ENCODE results near the gene MAP4K5.

The MAP4K5 gene

GRCh38 chr14:50477760-50478159 lies 54.6 kb downstream of the MAP4K5 start:
- Mint-ChIP-seq H3K27ac (no peak overlapping the region), H3K36me3 (ENCODE audit: low read depth) (peaks cover 61% of the 10 kb centered on the region), H3K4me1 (ENCODE audit: low read depth) (no peaks in the 10 kb centered on the region), H3K4me3 (no peak overlapping the region), H3K9me3 (peaks cover 34% of the 10 kb centered on the region), H3K27me3 (no peaks in the 10 kb centered on the region)
- intact Hi-C loops (cut with micrococcal nuclease), result no loop called here

- Mint-ChIP-seq H3K4me1 (ENCODE audit: low read depth) (no peaks in the 10 kb centered on the region), H3K27ac (no peak overlapping the region), H3K9me3 (peaks cover 48% of the 10 kb centered on the region), H3K4me3 (no peak overlapping the region), H3K27me3 (no peaks in the 10 kb centered on the region), H3K36me3 (ENCODE audit: low read depth) (peaks cover 72% of the 10 kb centered on the region)
- intact Hi-C loops (cut with micrococcal nuclease), result no loop called here
These were observed 56.2 kb downstream of the MAP4K5 start for GRCh38 chr14:50476134-50476533.

- Mint-ChIP-seq H3K9me3 (peaks cover 54% of the 10 kb centered on the region), H3K4me1 (ENCODE audit: low read depth) (no peaks in the 10 kb centered on the region), H3K27me3 (no peaks in the 10 kb centered on the region), H3K4me3 (no peak overlapping the region), H3K36me3 (ENCODE audit: low read depth) (peaks cover 76% of the 10 kb centered on the region), H3K27ac (no peak overlapping the region)
- intact Hi-C loops (cut with micrococcal nuclease), result no loop called here
These were observed 56.9 kb downstream of the MAP4K5 start for GRCh38 chr14:50475460-50475859.

- Mint-ChIP-seq H3K4me3 (no peak overlapping the region), H3K27ac (no peak overlapping the region), H3K4me1 (ENCODE audit: low read depth) (no peaks in the 10 kb centered on the region), H3K36me3 (ENCODE audit: low read depth) (peaks cover 86% of the 10 kb centered on the region), H3K27me3 (no peaks in the 10 kb centered on the region), H3K9me3 (peaks cover 45% of the 10 kb centered on the region)
- intact Hi-C loops (cut with micrococcal nuclease), result no loop called here
These were observed 60.4 kb downstream of the MAP4K5 start for GRCh38 chr14:50471838-50472465.

- Mint-ChIP-seq H3K4me1 (ENCODE audit: low read depth) (no peaks in the 10 kb centered on the region), H3K9me3 (peaks cover 45% of the 10 kb centered on the region), H3K4me3 (no peak overlapping the region), H3K27me3 (no peaks in the 10 kb centered on the region), H3K27ac (no peak overlapping the region), H3K36me3 (ENCODE audit: low read depth) (peaks cover 84% of the 10 kb centered on the region)
- intact Hi-C loops (cut with micrococcal nuclease), result no loop called here
These were observed 62.4 kb downstream of the MAP4K5 start for GRCh38 chr14:50469982-50470381.

GRCh38 chr14:50462111-50462510 lies 70.3 kb downstream of the MAP4K5 start:
- H3K36me3 Mint-ChIP-seq (ENCODE audit: low read depth), result peaks cover 31% of the 10 kb centered on the region
- no peak overlapping the region for H3K27ac Mint-ChIP-seq
- H3K9me3 Mint-ChIP-seq, result no peaks in the 10 kb centered on the region
- H3K4me1 Mint-ChIP-seq (ENCODE audit: low read depth), result no peaks in the 10 kb centered on the region
- no peak overlapping the region for H3K4me3 Mint-ChIP-seq
- intact Hi-C loops (cut with micrococcal nuclease), result no loop called here
- H3K27me3 Mint-ChIP-seq, result no peaks in the 10 kb centered on the region

GRCh38 chr14:50453869-50454268 lies 78.5 kb downstream of the MAP4K5 start:
- H3K27me3 Mint-ChIP-seq, result no peaks in the 10 kb centered on the region
- no peaks in the 10 kb centered on the region for H3K4me1 Mint-ChIP-seq (ENCODE audit: low read depth)
- H3K36me3 Mint-ChIP-seq (ENCODE audit: low read depth), result peaks cover 54% of the 10 kb centered on the region
- no peak overlapping the region for H3K4me3 Mint-ChIP-seq
- H3K9me3 Mint-ChIP-seq, result no peaks in the 10 kb centered on the region
- intact Hi-C loops (cut with micrococcal nuclease), result no loop called here
- H3K27ac Mint-ChIP-seq, result no peak overlapping the region

- intact Hi-C loops (cut with micrococcal nuclease), result no loop called here
- Mint-ChIP-seq H3K9me3 (no peaks in the 10 kb centered on the region), H3K27ac (no peak overlapping the region), H3K4me1 (ENCODE audit: low read depth) (no peaks in the 10 kb centered on the region), H3K27me3 (no peaks in the 10 kb centered on the region), H3K36me3 (ENCODE audit: low read depth) (peaks cover 54% of the 10 kb centered on the region), H3K4me3 (no peak overlapping the region)
These were observed 79.2 kb downstream of the MAP4K5 start for GRCh38 chr14:50452979-50453705.

- Mint-ChIP-seq H3K27ac (no peak overlapping the region), H3K36me3 (ENCODE audit: low read depth) (peaks cover 54% of the 10 kb centered on the region), H3K4me3 (no peak overlapping the region), H3K27me3 (no peaks in the 10 kb centered on the region), H3K4me1 (ENCODE audit: low read depth) (no peaks in the 10 kb centered on the region), H3K9me3 (no peaks in the 10 kb centered on the region)
- intact Hi-C loops (cut with micrococcal nuclease), result no loop called here
These were observed 80.1 kb downstream of the MAP4K5 start for GRCh38 chr14:50452296-50452695.

GRCh38 chr14:50451854-50452253 lies 80.5 kb downstream of the MAP4K5 start:
- Mint-ChIP-seq H3K27me3 (no peaks in the 10 kb centered on the region), H3K4me1 (ENCODE audit: low read depth) (no peaks in the 10 kb centered on the region)

GRCh38 chr14:50447461-50447860 lies 84.9 kb downstream of the MAP4K5 start:
- H3K36me3 Mint-ChIP-seq (ENCODE audit: low read depth), result peaks cover 53% of the 10 kb centered on the region

More at GRCh38 chr14:50451854-50452253, 80.5 kb downstream of the MAP4K5 start:
- intact Hi-C loops (cut with micrococcal nuclease), result no loop called here
- Mint-ChIP-seq H3K27ac (no peak overlapping the region), H3K36me3 (ENCODE audit: low read depth) (peaks cover 54% of the 10 kb centered on the region), H3K9me3 (no peaks in the 10 kb centered on the region), H3K4me3 (no peak overlapping the region)

GRCh38 chr14:50434528-50434927 lies 97.8 kb downstream of the MAP4K5 start:
- Mint-ChIP-seq H3K36me3 (ENCODE audit: low read depth) (peaks cover 49% of the 10 kb centered on the region), H3K4me3 (no peak overlapping the region), H3K9me3 (peaks cover 10% of the 10 kb centered on the region), H3K4me1 (ENCODE audit: low read depth) (no peaks in the 10 kb centered on the region), H3K27ac (no peak overlapping the region), H3K27me3 (no peaks in the 10 kb centered on the region)
- intact Hi-C loops (cut with micrococcal nuclease), result no loop called here

More at GRCh38 chr14:50447461-50447860, 84.9 kb downstream of the MAP4K5 start:
- no peak overlapping the region for H3K27ac Mint-ChIP-seq
- no peaks in the 10 kb centered on the region for H3K9me3 Mint-ChIP-seq
- no peaks in the 10 kb centered on the region for H3K27me3 Mint-ChIP-seq
- H3K4me3 Mint-ChIP-seq, result no peak overlapping the region
- no peaks in the 10 kb centered on the region for H3K4me1 Mint-ChIP-seq (ENCODE audit: low read depth)
- intact Hi-C loops (cut with micrococcal nuclease), result no loop called here

- H3K36me3 Mint-ChIP-seq (ENCODE audit: low read depth), result peaks cover 38% of the 10 kb centered on the region
- H3K4me1 Mint-ChIP-seq (ENCODE audit: low read depth), result no peaks in the 10 kb centered on the region
- H3K9me3 Mint-ChIP-seq, result peaks cover 4% of the 10 kb centered on the region
- no peaks in the 10 kb centered on the region for H3K27me3 Mint-ChIP-seq
- intact Hi-C loops (cut with micrococcal nuclease), result no loop called here
- H3K4me3 Mint-ChIP-seq, result no peak overlapping the region
- H3K27ac Mint-ChIP-seq, result no peak overlapping the region
These were observed 100.2 kb downstream of the MAP4K5 start for GRCh38 chr14:50432131-50432530.

- H3K9me3 Mint-ChIP-seq, result no peaks in the 10 kb centered on the region
These were observed 106.6 kb downstream of the MAP4K5 start for GRCh38 chr14:50425816-50426215.

More at GRCh38 chr14:50425816-50426215, 106.6 kb downstream of the MAP4K5 start:
- Mint-ChIP-seq H3K4me3 (no peak overlapping the region), H3K4me1 (ENCODE audit: low read depth) (no peaks in the 10 kb centered on the region), H3K27me3 (no peaks in the 10 kb centered on the region), H3K36me3 (ENCODE audit: low read depth) (peaks cover 34% of the 10 kb centered on the region), H3K27ac (no peak overlapping the region)
- intact Hi-C loops (cut with micrococcal nuclease), result no loop called here
